ENCODE measurements around the gene GP9. TPM values are rescaled to one million over a fixed set of nuclear protein-coding genes. Genes with fewer than 3 reads are reported as not detected.

GP9 gene
- total RNA-seq, 4 donors from 2014 or later, result not detected

- Histone ChIP-seq H3K9me3 (no peaks in the 10 kb centered on the region), H3K27me3 (no peaks in the 10 kb centered on the region), H3K36me3 (no peaks in the 10 kb centered on the region), H3K4me3 (no peak overlapping the region), H3K27ac (no peak overlapping the region), H3K4me1 (no peaks in the 10 kb centered on the region)
- DNase-seq (ENCODE audit: low spot score in 2 of 2), result peak in 1 of 2 donors; percentile 37
- TF ChIP-seq CTCF (IDR thresholded peaks at IDR 0.05) (no peak), EP300 (IDR thresholded peaks at IDR 0.05) (no peak), POLR2AphosphoS5 (IDR thresholded peaks at IDR 0.05) (no peak), POLR2A (IDR thresholded peaks at IDR 0.05) (no peak)
- 75% methylated on average over 10 of the region's 10 CpGs for WGBS
These were observed 22.3 kb upstream of the GP9 start for GRCh38 chr3:129038121-129038855.

DNA sequence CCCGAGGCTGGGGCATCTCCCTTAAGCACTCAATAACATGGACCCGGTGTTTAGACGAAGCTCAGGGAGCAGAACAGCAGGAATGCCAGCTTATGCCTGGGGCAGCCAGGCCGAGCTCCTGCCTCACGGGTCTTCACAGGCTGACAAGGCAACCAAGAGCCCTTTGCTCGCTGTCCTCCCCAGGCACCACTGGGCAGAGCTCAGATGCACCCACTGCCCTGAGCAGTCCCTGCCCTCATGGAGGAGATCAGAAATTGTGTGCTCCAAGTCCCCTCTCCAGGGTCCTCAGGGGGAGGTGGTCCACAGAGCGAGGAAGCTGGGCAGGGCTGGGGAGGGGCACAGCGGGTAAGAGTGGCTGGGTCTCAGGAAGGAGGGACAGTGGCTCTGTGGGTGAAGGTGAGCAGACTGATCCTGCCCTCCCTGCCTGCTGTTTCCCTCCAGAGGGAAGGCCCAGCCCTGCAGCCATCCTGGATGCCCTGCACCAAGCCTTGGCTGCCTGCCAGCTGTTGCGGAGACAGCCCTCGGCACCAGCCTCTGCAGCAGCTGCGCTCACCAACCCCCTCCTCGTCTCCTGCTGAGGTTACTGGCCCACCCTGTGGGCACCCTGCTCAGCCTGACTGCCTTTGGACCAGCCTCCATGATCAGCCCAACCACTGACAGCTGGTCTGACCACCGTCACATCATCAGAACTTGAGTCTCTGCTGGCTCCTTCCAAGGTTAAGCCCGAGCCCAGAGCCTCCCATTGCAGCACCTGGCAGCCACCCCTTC, 21.1 kb upstream of the GP9 start:
- H3K27me3 ChIP-seq, result no peaks in the 10 kb centered on the region
- no peak overlapping the region for H3K4me3 ChIP-seq
- TF ChIP-seq POLR2A (IDR thresholded peaks at IDR 0.05), result no peak
- no peak for TF ChIP-seq EP300 (IDR thresholded peaks at IDR 0.05)
- TF ChIP-seq POLR2AphosphoS5 (IDR thresholded peaks at IDR 0.05), result no peak
- TF ChIP-seq CTCF (IDR thresholded peaks at IDR 0.05), result no peak
- H3K36me3 ChIP-seq, result no peaks in the 10 kb centered on the region
- peak in 1 of 2 donors; percentile 59 for DNase-seq (ENCODE audit: low spot score in 2 of 2)
- H3K27ac ChIP-seq, result no peak overlapping the region
- H3K4me1 ChIP-seq, result no peaks in the 10 kb centered on the region
- 60% methylated on average over 3 of the region's 14 CpGs for WGBS
- no peaks in the 10 kb centered on the region for H3K9me3 ChIP-seq

DNA sequence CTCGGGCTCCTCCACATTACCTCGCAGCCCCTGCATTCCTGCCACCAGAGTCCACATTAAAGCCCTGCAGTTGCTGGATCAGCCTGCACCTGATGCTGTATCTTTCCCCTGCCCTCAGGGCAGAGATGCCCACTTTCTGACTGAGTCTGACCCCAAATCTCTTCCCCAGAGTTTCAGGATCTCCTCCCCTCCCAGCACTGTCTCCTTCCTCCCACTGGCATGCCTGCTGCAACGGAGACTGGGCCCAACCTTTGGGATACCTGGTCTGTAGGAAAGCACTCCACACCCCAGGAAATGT, 20.6 kb upstream of the GP9 start:
- TF ChIP-seq POLR2A (IDR thresholded peaks at IDR 0.05) (no peak), POLR2AphosphoS5 (IDR thresholded peaks at IDR 0.05) (no peak), EP300 (IDR thresholded peaks at IDR 0.05) (no peak), CTCF (IDR thresholded peaks at IDR 0.05) (no peak)
- Histone ChIP-seq H3K27ac (no peak overlapping the region), H3K9me3 (no peaks in the 10 kb centered on the region), H3K4me3 (no peak overlapping the region), H3K27me3 (no peaks in the 10 kb centered on the region), H3K4me1 (no peaks in the 10 kb centered on the region), H3K36me3 (no peaks in the 10 kb centered on the region)
- WGBS, result 46% methylated on average over 2 of the region's 3 CpGs
- DNase-seq (ENCODE audit: low spot score in 2 of 2), result no peak

DNA sequence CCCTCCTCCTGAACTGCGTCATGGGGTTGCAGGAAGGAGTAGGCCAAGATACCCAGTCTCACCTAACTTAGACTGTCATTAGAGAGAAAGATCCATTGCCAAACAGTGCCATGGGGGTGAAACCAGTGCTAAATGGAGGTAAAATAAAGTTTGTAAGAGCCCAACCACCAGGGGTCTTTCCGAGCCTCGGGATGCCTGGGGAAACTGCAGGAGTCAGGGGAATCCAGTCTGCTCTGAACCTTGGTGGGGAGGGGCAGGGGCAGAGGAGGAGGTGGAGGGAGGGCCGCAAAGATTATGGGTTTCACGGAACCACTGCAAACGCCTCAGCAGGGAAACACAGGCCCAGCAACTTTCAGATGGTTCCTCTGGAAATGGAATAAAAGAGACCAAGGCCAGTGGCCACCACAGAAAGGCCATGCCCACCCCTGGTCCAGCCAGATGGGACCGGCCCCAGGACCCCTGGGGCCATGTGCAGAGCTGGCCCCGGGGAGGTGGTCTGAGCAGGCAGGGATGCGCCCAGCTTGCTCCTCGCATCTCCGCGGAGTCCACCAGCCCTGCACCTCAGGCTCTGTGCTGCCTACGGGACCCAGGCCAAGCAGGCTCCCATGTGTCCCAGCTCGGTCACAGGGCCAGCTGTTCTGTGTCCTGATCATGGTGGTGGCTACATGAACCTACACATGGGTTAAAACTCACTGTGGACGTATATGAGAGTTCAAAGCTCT, 19.8 kb upstream of the GP9 start:
- no peak for DNase-seq (ENCODE audit: low spot score in 2 of 2)
- peaks cover 5% of the 10 kb centered on the region for H3K4me1 ChIP-seq
- peaks cover 3% of the 10 kb centered on the region for H3K27me3 ChIP-seq
- no peaks in the 10 kb centered on the region for H3K36me3 ChIP-seq
- H3K9me3 ChIP-seq, result no peaks in the 10 kb centered on the region
- no peak overlapping the region for H3K4me3 ChIP-seq
- 85% methylated on average over 11 of the region's 15 CpGs for WGBS
- no peak overlapping the region for H3K27ac ChIP-seq
- no peak for TF ChIP-seq POLR2A (IDR thresholded peaks at IDR 0.05)

GRCh38 chr3:129045675-129046036, 14.9 kb upstream of the GP9 start:
- no peak for TF ChIP-seq POLR2AphosphoS5 (IDR thresholded peaks at IDR 0.05)
- no peak for TF ChIP-seq CTCF (IDR thresholded peaks at IDR 0.05)
- TF ChIP-seq POLR2A (IDR thresholded peaks at IDR 0.05), result no peak
- TF ChIP-seq EP300 (IDR thresholded peaks at IDR 0.05), result no peak
- no peak for DNase-seq (ENCODE audit: low spot score in 2 of 2)
- Histone ChIP-seq H3K27me3 (peaks cover 17% of the 10 kb centered on the region), H3K4me3 (peak overlapping the region; percentile 30), H3K27ac (no peak overlapping the region), H3K36me3 (no peaks in the 10 kb centered on the region), H3K9me3 (no peaks in the 10 kb centered on the region), H3K4me1 (peaks cover 13% of the 10 kb centered on the region)
- 0% methylated on average over 3 of the region's 43 CpGs for WGBS

Measured in suprapubic skin (tissue), 4 donors.